Smooth muscle cell (in vitro differentiated cells): Measurements from ENCODE around the gene CEBPE. TPM values are rescaled to one million over a fixed set of nuclear protein-coding genes. Genes with fewer than 3 reads are reported as not detected.
A peak's percentile ranks its signal among the peaks of the same experiment; 100 is the strongest.

Experiments
- DNase-seq: peaks from one replicate; lab custom pipeline; 2025; ENCODE audit not compliant: unreplicated experiment; lab: John Stamatoyannopoulos, UW
- H2AFZ ChIP-seq: fragments of 200-600 bp; sonication (generic); 2 replicates; pipeline ENCODE4 v1.6.0; 2016; ENCODE audit warnings: antibody characterized with exemption, low read depth, mild to moderate bottlenecking
- H3F3A ChIP-seq: fragments of 200-600 bp; sonication (generic); 2 replicates; pipeline ENCODE4 v1.6.0; 2017; ENCODE audit warnings: antibody characterized with exemption, low read depth
- H3K27ac ChIP-seq: fragments of 200-600 bp; sonication (generic); 2 replicates; pipeline ENCODE4 v1.5.1; 2016; ENCODE audit warnings: low read depth, mild to moderate bottlenecking
- H3K27me3 ChIP-seq: fragments of 200-600 bp; sonication (generic); 2 replicates; pipeline ENCODE4 v1.6.1; 2016; ENCODE audit warnings: low read depth, mild to moderate bottlenecking
- H3K36me3 ChIP-seq: fragments of 200-600 bp; sonication (generic); 2 replicates; pipeline ENCODE4 v1.5.1; 2016; ENCODE audit warnings: low read depth
- H3K4me1 ChIP-seq: fragments of 200-600 bp; sonication (generic); 2 replicates; pipeline ENCODE4 v1.5.1; 2016; ENCODE audit warnings: low read depth
- H3K4me2 ChIP-seq: fragments of 200-600 bp; sonication (generic); 2 replicates; pipeline ENCODE4 v1.6.0; 2016; ENCODE audit warnings: mild to moderate bottlenecking
- H3K4me3 ChIP-seq: fragments of 200-600 bp; sonication (generic); 2 replicates; pipeline ENCODE4 v1.5.1; 2016; ENCODE audit warnings: mild to moderate bottlenecking
- H3K79me2 ChIP-seq: fragments of 200-600 bp; sonication (generic); 2 replicates; pipeline ENCODE4 v1.6.0; 2016; ENCODE audit warnings: low read depth, mild to moderate bottlenecking
- H3K9ac ChIP-seq: fragments of 200-600 bp; sonication (generic); 2 replicates; pipeline ENCODE4 v1.6.0; 2016; ENCODE audit warnings: low read depth
- H3K9me3 ChIP-seq: fragments of 200-600 bp; sonication (generic); replicated peaks from 2 replicates; pipeline ENCODE4 v1.5.1; 2016; ENCODE audit warnings: low read depth
- H4K20me1 ChIP-seq: fragments of 200-600 bp; sonication (generic); 2 replicates; pipeline ENCODE4 v1.6.0; 2016; ENCODE audit warnings: low read depth
- WGBS: methylation state at CpG from one replicate; pipeline ENCODE4 v1.1.7; 2016; ENCODE audit warnings: low lambda C conversion rate; 5-methylcytosine and 5-hydroxymethylcytosine counted together
- polyA plus RNA-seq: library from polyadenylated mRNA; unstranded; fragments of >200 nt; fragmentation: Nextera tagmentation; extraction: Ambion mirVana; gene quantifications from 2 replicates; pipeline ENCODE4 v1.2.1, GENCODE V29; 2016
- total RNA-seq: library from RNA; depleted of rRNA; stranded (reverse); fragments of >200 nt; gene quantifications from 2 replicates; pipeline ENCODE4 v1.2.3, GENCODE V29; 2014
- TF ChIP-seq, protein P1 (sequence below): fragments of 200-600 bp; sonication (generic); IDR thresholded peaks from 2 replicates; pipeline ENCODE4 v1.5.1; 2017; ENCODE audit warnings: borderline replicate concordance, mild to moderate bottlenecking, antibody characterized with exemption; ENCODE audit not compliant: insufficient read depth, poor library complexity, severe bottlenecking

Gene CEBPE
- total and polyA plus RNA-seq, 2 experiments from 2014 or later: not detected

GRCh38 chr14:23099212-23099861 is 19.7 kb downstream of the CEBPE start:
- no peaks in the 10 kb centered on the region for H3K27me3 ChIP-seq
- WGBS: 97% methylated on average over 10 of the region's 10 CpGs
- no peak for DNase-seq
- TF ChIP-seq, protein P1, sequence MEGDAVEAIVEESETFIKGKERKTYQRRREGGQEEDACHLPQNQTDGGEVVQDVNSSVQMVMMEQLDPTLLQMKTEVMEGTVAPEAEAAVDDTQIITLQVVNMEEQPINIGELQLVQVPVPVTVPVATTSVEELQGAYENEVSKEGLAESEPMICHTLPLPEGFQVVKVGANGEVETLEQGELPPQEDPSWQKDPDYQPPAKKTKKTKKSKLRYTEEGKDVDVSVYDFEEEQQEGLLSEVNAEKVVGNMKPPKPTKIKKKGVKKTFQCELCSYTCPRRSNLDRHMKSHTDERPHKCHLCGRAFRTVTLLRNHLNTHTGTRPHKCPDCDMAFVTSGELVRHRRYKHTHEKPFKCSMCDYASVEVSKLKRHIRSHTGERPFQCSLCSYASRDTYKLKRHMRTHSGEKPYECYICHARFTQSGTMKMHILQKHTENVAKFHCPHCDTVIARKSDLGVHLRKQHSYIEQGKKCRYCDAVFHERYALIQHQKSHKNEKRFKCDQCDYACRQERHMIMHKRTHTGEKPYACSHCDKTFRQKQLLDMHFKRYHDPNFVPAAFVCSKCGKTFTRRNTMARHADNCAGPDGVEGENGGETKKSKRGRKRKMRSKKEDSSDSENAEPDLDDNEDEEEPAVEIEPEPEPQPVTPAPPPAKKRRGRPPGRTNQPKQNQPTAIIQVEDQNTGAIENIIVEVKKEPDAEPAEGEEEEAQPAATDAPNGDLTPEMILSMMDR: no peak
- H3K4me3 ChIP-seq: no peak overlapping the region
- no peaks in the 10 kb centered on the region for H3K9me3 ChIP-seq
- H3K79me2 ChIP-seq: peaks cover 33% of the 10 kb centered on the region
- H4K20me1 ChIP-seq: peaks cover 30% of the 10 kb centered on the region
- peaks cover 5% of the 10 kb centered on the region for H3K36me3 ChIP-seq
- no peaks in the 10 kb centered on the region for H3K4me1 ChIP-seq
- no peak overlapping the region for H3K9ac ChIP-seq
- H2AFZ ChIP-seq: no peak overlapping the region
- H3K27ac ChIP-seq: no peak overlapping the region
- H3F3A ChIP-seq: no peaks in the 10 kb centered on the region
- H3K4me2 ChIP-seq: no peak overlapping the region

DNA sequence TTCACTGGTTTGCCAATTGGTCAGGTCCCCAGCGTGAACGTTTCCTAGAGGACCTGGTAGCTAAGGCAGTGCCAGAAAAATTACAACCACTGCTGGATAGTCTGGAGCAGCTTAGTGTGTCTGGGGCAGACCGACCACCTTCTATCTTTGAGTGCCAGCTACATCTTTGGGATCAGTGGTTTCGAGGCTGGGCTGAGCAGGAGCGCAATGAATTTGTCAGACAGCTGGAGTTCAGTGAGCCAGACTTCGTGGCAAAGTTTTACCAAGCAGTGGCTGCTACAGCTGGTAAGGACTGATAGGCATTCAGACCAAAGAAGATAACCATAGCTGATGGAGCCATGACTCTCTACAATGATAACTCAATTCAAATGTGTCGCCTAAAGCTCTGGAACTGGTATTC is 21.3 kb downstream of the CEBPE start:
- Histone ChIP-seq H4K20me1 (peaks cover 46% of the 10 kb centered on the region), H3K4me1 (peaks cover 12% of the 10 kb centered on the region), H3F3A (no peaks in the 10 kb centered on the region), H2AFZ (no peak overlapping the region), H3K4me3 (no peak overlapping the region), H3K27ac (no peak overlapping the region), H3K36me3 (peaks cover 5% of the 10 kb centered on the region), H3K79me2 (peaks cover 49% of the 10 kb centered on the region), H3K4me2 (no peak overlapping the region), H3K9me3 (no peaks in the 10 kb centered on the region), H3K27me3 (no peaks in the 10 kb centered on the region), H3K9ac (no peak overlapping the region)
- 94% methylated on average over 7 of the region's 7 CpGs for WGBS
- TF ChIP-seq, protein P1: no peak
- DNase-seq: no peak

GRCh38 chr14:23095196-23096108 is 23.6 kb downstream of the CEBPE start, which contains the start of gene C14orf119:
Gene C14orf119 (plus strand): TSS chr14:23095505. CDS start chr14:23097659, 2,154 bp downstream.
- H3K4me1 ChIP-seq: peaks cover 14% of the 10 kb centered on the region
- WGBS: under 1% methylated on average over 46 of the region's 46 CpGs
- H3K27me3 ChIP-seq: no peaks in the 10 kb centered on the region
- peak within 1 kb of the TSS; percentile 82 for H3K4me3 ChIP-seq
- H2AFZ ChIP-seq: peak within 1 kb of the TSS; percentile 87
- peaks cover 71% of the 10 kb centered on the region for H3K79me2 ChIP-seq
- no peaks in the 10 kb centered on the region for H3K9me3 ChIP-seq
- H3K27ac ChIP-seq: peak within 1 kb of the TSS; percentile 96
- no peak for DNase-seq
- no peaks in the 10 kb centered on the region for H3F3A ChIP-seq
- H3K4me2 ChIP-seq: peak within 1 kb of the TSS; percentile 90
- TF ChIP-seq, protein P1: no peak
- peaks cover 66% of the 10 kb centered on the region for H4K20me1 ChIP-seq
- peaks cover 5% of the 10 kb centered on the region for H3K36me3 ChIP-seq
- peak within 1 kb of the TSS; percentile 98 for H3K9ac ChIP-seq
